Kidney (tissue), 14 donors: ENCODE measurements around the gene PRKCZ. TPM values are rescaled to one million over a fixed set of nuclear protein-coding genes. Genes with fewer than 3 reads are reported as not detected.
A peak's percentile ranks its signal among the peaks of the same experiment; 100 is the strongest.

Experiments
- DNase-seq, 5 donors: peaks; one replicate each; pipeline ENCODE4 v3.0.0-alpha.2; 2013 to 2020
- FAIRE-seq: peaks from 2 replicates; lab custom pipeline; 2012; peaks lifted over from hg19 to GRCh38; lab: Jason Lieb, UNC
- H3K27ac ChIP-seq, 2 donors: one replicate each; pipeline ENCODE4 v1.7.0; 2013; ENCODE audit warnings: low read depth in 2 of 2, low read length in 2 of 2, inconsistent platforms in 1 of 2
- H3K27me3 ChIP-seq: one replicate; pipeline ENCODE4 v1.7.1; 2013; ENCODE audit warnings: low read length, inconsistent platforms; ENCODE audit not compliant: control insufficient read depth, insufficient read depth
- H3K36me3 ChIP-seq, 3 donors: one replicate each; pipeline versions ENCODE4 v1.7.0 to v1.7.1; 2013; ENCODE audit warnings: low read length in 3 of 3, control low read depth in 1 of 3, inconsistent platforms in 1 of 3; ENCODE audit not compliant: insufficient read depth in 3 of 3, control insufficient read depth in 2 of 3
- H3K4me1 ChIP-seq, 3 donors: one replicate each; pipeline versions ENCODE4 v1.7.0 to v1.7.1; 2013; ENCODE audit warnings: low read length in 3 of 3, inconsistent platforms in 1 of 3, low read depth in 1 of 3; ENCODE audit not compliant: control insufficient read depth in 2 of 3, insufficient read depth in 2 of 3
- H3K4me3 ChIP-seq, 3 donors: one replicate each; pipeline versions ENCODE4 v1.7.0 to v1.8.1; 2013; ENCODE audit warnings: low read length in 3 of 3, control low read depth in 1 of 3, inconsistent platforms in 1 of 3
- H3K9ac ChIP-seq, 3 donors: one replicate each; pipeline versions ENCODE4 v1.7.0 to v1.7.1; 2013; ENCODE audit warnings: low read length in 3 of 3, control low read depth in 1 of 3, inconsistent platforms in 1 of 3
- H3K9me3 ChIP-seq, 3 donors: one replicate each; pipeline versions ENCODE4 v1.7.0 to v1.7.1; 2013; ENCODE audit warnings: low read length in 3 of 3, control low read depth in 1 of 3, inconsistent platforms in 1 of 3; ENCODE audit not compliant: control insufficient read depth in 2 of 3, insufficient read depth in 1 of 3
- CTCF ChIP-seq: IDR thresholded peaks from 3 replicates; pipeline ENCODE4 v1.5.1; 2012; ENCODE audit warnings: mild to moderate bottlenecking, moderate library complexity, borderline replicate concordance; ENCODE audit not compliant: insufficient read depth; ENCODE audit errors: extremely low read depth
- intact Hi-C: fragments of 100-400 bp; cut with DNase I; formaldehyde crosslinking; loops from one replicate; pipeline ENCODE4 v1.11.1; 2022
- polyA plus RNA-seq: library from polyadenylated mRNA; stranded (reverse); fragments of 350-450 nt; fragmentation: Illumina TruSeq; extraction: RNeasy Lipid Tissue Mini Kit (QIAGEN cat#74804); gene quantifications from one replicate; pipeline ENCODE4 v1.2.3, GENCODE V29; 2014; ENCODE audit warnings: low read depth, low replicate concordance; ENCODE audit not compliant: insufficient read depth
- total RNA-seq: library from RNA; stranded (reverse); fragmentation: NEBNext Ultra II Directional; extraction: Animal tissue kit (Norgen Biotek cat#: 25700); gene quantifications from one replicate; pipeline ENCODE4 v1.2.1, GENCODE V29; 2021
- donor health status: control.
- donor health status: control.
- donor health status: control.
- donor health status: control.
- donor health status: control.
- donor health status: DM: yes; HTN: yes; CAD: no.
- donor health status: Normal renal cell carcinoma (clear cell type).

Gene PRKCZ
- total and polyA plus RNA-seq, 2 donors from 2014 or later, result 24.7 to 42.4 TPM

- Histone ChIP-seq H3K9ac (peak overlapping the region in 1 of 3 donors; percentile 40), H3K4me1 (peaks cover 0 to 75% (median 43%) of the 10 kb centered on the region in 3 donors), H3K4me3 (peak overlapping the region in 1 of 3 donors; percentile 41), H3K36me3 (no peaks in the 10 kb centered on the region), H3K27ac (peak overlapping the region in 1 of 2 donors; percentile 94), H3K27me3 (no peaks in the 10 kb centered on the region), H3K9me3 (no peaks in the 10 kb centered on the region)
- no peak for FAIRE-seq
- intact Hi-C loops, result no loop called here
- no peak for TF ChIP-seq CTCF
- DNase-seq, result peak in 1 of 5 donors; percentile 78
Measured at GRCh38 chr1:2233468-2233867, 183.3 kb downstream of the PRKCZ start.

- DNase-seq, result peak in 1 of 5 donors; percentile 96
- Histone ChIP-seq H3K9me3 (no peaks in the 10 kb centered on the region), H3K4me3 (peak overlapping the region in 1 of 3 donors; percentile 41), H3K9ac (peak overlapping the region in 2 of 3 donors; percentile 33 to 51), H3K36me3 (no peaks in the 10 kb centered on the region), H3K27me3 (no peaks in the 10 kb centered on the region), H3K4me1 (peaks cover 0 to 82% (median 50%) of the 10 kb centered on the region in 3 donors), H3K27ac (peak overlapping the region; percentile 43 to 51)
- no peak for TF ChIP-seq CTCF
- FAIRE-seq, result no peak
- intact Hi-C loops, result no loop called here
Measured at GRCh38 chr1:2233997-2234761, 184.0 kb downstream of the PRKCZ start.

GRCh38 chr1:2234762-2235113, 184.5 kb downstream of the PRKCZ start:
- TF ChIP-seq CTCF, result no peak
- Histone ChIP-seq H3K27me3 (no peaks in the 10 kb centered on the region), H3K4me1 (peaks cover 0 to 86% (median 56%) of the 10 kb centered on the region in 3 donors), H3K4me3 (peak overlapping the region in 1 of 3 donors; percentile 41), H3K9ac (no peak overlapping the region), H3K9me3 (no peaks in the 10 kb centered on the region), H3K27ac (peak overlapping the region in 1 of 2 donors; percentile 51), H3K36me3 (no peaks in the 10 kb centered on the region)
- DNase-seq, result peak in 1 of 5 donors; percentile 81
- no peak for FAIRE-seq
- intact Hi-C loops, result no loop called here

Other genes with a start within 250 kb of the PRKCZ start
- gene GNB1, start 159.3 kb upstream of the PRKCZ start, total RNA-seq, result 347 TPM
- gene GNB1, start 159.3 kb upstream of the PRKCZ start, polyA plus RNA-seq, result 144 TPM
- 0.13 TPM for gene CALML6, start 135.2 kb upstream of the PRKCZ start, total RNA-seq
- gene CALML6, start 135.2 kb upstream of the PRKCZ start, polyA plus RNA-seq, result 1.2 TPM
- gene TMEM52, start 131.1 kb upstream of the PRKCZ start, total RNA-seq, result 0.50 TPM
- 5.1 TPM for gene TMEM52, start 131.1 kb upstream of the PRKCZ start, polyA plus RNA-seq
- not detected for gene CFAP74, start 46.6 kb upstream of the PRKCZ start, total RNA-seq
- not detected for gene CFAP74, start 46.6 kb upstream of the PRKCZ start, polyA plus RNA-seq
- 0.63 TPM for gene GABRD, start 31.1 kb upstream of the PRKCZ start, total RNA-seq
- 1.1 TPM for gene GABRD, start 31.1 kb upstream of the PRKCZ start, polyA plus RNA-seq
- 69.0 TPM for gene FAAP20, start 144.4 kb downstream of the PRKCZ start, total RNA-seq
- gene FAAP20, start 144.4 kb downstream of the PRKCZ start, polyA plus RNA-seq, result 109 TPM
- 78.6 TPM for gene SKI, start 177.9 kb downstream of the PRKCZ start, total RNA-seq
- 9.2 TPM for gene SKI, start 177.9 kb downstream of the PRKCZ start, polyA plus RNA-seq